HG02973 (cell line): ENCODE results near the gene KHNYN.
A peak's percentile ranks its signal among the peaks of the same experiment; 100 is the strongest.

Experiments
- ATAC-seq: cut with Tn5 transposase; IDR thresholded peaks from one replicate; pipeline ENCODE4 v1.9.1; 2021; ENCODE audit warnings: moderate library complexity; ENCODE audit not compliant: unreplicated experiment

The KHNYN gene

DNA sequence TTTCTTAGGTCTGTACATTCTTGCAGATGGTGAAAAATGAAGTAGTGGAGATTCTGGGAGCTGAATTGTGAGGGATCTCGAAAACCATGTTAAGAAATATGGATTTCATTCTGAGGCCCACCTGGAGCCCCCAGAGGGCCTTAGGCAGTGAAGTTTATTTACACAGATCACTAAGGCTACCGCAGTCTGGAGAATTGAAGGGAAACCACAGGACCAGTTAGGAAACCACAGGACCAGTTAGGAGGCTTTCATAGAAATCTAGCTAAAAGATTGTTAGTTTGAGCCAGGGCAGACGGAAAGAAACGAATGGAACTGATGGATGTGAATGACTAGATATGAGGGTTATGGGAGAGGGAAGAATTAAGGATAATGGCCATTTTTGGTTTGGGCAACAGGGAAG lies 7.5 kb upstream of the KHNYN start:
- ATAC-seq = no peak

DNA sequence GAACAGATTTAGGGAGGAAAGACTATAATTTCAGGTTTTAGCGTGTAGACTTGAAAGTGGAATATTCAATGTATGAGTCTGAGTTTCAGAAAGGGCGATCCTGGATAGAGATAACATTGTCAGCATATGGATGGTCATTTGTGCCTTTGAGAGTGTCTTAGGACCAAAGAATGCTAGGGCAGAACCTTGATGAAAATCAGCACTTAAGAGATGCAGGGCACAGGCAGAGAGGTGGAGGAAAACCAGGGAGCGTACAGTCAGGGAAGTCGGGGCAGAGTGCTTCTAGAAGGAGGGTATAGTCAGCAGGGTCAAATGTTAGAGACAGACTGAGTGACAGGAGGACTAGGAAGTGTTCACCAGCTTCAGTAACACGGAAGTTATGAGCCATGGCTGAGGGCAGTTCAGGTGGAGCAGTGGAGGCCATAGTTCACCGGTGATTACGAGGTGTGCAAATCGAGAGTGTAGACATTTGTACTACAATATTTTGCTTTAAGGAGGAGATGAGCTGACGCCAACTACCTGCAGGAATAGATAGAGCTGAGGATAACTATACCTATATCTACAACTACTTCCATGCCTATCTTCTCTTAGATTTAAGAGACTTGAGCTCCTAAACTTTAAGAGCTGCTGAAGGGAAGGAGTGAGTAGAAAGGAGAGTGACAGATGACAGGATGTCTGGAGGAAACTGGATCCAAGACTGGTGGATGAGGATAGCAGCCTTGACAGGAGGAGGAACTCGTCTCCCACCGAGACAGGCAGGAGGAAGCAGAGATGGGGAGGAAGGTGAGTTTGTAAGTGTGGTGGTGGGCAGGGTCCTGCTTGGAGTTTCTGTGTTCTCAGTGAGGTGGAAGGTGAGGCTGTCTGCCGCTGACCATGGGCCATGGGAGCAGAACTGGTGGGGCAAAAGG lies 6.8 kb upstream of the KHNYN start:
- no peak for ATAC-seq

DNA sequence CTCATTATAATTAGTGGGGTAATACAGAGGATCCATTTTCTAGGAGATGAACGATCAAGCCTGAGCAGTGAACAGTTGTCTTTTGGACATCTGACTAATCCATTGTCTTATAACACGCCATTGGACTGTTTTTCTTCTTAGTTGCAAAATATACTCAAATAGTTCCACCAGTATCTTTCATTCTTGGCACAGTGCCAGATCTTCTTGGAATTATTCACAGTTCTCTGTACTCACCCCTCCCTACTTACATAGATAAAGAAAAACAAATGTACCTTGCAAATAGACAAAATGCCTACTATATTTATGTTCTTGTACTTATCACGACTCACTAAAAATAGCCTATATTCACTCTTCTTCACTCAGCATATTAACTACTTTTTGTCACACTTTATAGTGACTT lies 4.0 kb upstream of the KHNYN start:
- no peak for ATAC-seq

DNA sequence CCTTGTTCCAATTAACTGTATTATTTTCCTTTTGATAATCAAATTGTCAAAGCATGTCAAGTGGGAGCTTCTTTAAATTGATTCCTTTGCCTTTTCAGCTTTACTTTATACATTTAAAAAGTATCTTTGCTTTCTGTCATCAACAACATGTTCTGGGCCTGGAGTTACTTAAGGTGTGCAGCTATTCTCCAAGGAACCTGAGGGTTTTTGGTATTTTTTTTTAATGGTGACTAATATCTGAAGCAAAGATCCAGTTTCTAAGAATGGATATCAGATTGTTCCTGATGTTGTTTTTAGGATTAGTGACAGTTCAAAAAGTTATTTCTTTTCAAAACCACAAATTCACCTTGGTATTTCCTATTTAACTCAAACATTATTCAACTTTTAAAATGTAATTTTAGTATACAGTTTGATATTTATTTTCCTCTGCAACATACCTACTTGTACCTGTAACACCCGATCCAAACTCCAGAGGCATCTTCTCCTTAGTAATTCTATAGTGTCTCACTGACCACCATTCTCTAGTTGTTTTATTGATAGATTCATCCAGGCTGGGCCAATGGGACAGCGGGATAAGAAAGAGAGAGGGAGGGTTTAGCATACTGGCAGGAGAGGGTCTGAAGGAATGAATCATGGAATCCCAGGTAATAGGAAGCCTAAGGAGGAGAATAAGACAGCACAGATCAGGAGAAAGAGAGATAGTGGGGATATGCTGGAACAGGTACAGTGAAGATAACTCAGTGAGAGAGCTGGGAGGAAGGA lies 3.4 kb upstream of the KHNYN start:
- ATAC-seq = no peak

DNA sequence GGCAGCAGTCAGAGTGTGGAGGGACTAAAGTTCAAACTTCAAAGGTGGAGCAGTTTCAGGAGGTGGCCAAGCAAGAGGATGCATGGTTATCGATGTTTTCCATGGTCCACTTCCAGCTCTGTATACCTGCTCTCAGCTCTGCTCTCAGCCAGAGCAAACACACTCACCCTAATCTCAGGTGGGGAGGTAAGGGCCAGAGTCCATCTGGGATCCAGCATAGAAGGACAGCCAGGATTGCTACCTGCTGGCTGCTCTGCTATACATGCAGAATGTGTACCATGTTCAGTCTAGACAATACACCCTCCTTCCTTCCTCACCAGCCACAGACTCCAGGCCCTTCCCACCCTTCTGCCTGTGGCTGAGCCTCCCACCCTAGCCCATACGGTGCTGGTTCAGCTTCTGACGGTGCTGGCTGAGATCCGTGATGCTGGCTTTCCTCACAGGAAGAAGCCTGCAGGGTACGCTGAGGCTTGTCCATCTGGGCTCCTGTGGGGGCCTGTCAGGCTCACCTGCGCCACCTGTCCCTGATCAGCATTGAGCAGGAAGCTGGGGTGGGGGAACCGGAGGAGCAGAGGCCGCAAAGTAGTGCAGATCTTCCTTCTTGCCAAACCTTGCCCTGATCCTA lies 2.7 kb upstream of the KHNYN start:
- ATAC-seq = no peak

DNA sequence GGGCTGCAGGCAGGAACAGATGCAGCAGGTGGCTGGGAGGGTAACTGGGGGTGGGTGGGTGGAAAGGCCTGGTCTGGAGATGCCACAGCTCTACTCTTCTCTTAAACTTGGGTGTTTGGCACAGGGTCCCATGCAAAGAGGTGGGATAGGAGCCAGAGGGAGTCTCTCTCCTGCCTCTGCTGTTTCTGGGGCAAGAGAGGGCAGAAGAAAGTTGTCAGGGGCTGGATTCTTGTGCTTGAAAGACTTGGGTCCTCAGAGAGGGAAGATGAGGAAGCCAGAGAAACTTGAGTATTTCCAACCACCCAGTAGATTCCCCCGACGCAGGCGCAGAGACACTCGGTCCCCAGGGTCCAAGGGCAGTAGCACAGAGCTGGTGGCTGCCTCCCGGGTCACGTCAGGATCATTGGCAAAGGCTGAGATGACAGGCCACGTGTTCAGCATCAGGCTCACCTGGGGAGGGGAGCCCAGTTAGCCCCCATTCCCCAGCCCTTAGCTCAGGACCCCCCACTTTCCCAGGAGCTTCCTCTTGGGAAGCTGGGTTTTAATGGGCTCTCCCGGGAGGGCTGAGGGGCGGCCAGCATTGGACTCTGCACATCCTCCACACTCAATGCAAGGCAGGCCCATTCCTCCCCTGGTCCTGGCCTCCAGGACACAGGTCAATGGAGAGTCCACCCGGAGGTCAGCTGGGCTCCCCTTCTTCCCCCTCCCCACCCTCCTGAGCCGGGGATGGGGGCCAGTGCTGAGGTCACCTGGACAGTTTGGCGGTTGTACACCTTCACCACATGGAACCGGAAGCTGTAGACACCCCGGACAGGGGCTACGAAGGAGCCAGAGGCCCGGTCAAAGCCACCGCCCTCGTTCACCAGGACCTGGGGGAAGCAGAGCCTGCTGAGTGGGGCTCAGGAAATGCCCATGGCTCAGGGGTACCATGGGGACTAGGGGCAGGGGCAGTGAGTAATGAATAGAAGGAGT lies 1.9 kb upstream of the KHNYN start:
- ATAC-seq = no peak

DNA sequence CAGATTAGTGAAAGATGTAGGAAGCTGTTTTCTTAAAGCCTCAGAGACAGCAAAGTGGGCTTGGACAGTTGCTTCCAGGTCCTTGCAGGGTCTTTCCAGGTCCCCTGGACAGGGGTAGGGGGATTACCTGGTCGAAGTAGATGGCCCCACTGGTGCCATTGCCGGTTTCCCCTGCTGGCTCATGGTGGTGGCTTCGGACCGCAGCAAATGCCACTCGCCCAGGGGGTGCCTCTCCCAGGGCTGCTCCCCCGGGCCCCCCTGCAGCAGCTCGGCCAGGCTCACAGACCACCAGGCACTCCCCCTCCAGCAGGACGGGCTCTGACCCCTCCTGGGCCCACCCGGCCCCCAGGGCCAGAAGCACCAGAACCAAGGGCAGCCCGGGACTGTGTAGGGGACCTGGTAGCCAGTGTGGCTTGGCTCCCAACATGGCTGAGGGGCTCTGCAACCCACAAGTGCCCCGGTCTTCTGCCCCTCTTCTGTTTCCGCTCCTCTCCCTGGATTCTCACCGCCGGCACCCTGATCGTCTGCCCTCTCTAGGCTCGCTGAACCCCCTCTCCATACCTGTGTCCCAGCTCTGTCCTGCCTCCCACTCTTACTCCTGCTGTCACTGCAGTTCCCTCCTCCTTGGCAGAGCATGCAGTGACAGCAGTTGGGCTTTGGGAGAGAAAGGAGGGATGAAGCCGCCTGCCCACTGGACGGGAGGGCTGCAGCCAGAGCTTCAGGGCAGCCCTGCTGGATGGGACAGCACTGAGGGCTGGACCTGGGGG lies 943 bp upstream of the KHNYN start:
- no peak for ATAC-seq

DNA sequence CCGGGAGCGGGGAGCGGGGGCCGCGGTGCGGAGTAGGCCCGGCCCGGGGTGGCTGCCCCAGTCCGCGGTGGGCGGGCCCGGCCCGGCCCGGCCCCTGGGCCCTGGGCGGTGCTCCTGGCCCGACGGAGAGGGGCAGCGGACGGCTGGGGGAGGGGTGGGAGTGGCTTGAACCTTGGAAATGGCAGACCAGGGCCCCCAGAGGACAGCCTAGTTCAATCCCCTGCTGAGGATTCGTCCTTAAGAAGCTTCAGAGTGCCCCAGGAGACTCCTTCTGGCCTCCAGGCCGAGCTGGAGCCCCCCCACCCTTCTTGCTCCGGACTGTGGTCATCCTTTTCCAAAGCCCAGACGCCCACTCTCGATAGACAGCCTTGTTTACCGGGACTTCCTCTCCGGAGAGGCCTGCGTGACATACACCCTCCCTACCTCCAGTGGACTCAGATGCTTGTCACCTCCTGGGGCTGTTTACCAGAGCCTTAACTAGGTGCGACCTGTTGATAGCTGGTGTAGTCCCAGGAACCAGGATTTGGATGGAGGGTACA lies 458 bp downstream of the KHNYN start:
- ATAC-seq = peak; percentile 43

DNA sequence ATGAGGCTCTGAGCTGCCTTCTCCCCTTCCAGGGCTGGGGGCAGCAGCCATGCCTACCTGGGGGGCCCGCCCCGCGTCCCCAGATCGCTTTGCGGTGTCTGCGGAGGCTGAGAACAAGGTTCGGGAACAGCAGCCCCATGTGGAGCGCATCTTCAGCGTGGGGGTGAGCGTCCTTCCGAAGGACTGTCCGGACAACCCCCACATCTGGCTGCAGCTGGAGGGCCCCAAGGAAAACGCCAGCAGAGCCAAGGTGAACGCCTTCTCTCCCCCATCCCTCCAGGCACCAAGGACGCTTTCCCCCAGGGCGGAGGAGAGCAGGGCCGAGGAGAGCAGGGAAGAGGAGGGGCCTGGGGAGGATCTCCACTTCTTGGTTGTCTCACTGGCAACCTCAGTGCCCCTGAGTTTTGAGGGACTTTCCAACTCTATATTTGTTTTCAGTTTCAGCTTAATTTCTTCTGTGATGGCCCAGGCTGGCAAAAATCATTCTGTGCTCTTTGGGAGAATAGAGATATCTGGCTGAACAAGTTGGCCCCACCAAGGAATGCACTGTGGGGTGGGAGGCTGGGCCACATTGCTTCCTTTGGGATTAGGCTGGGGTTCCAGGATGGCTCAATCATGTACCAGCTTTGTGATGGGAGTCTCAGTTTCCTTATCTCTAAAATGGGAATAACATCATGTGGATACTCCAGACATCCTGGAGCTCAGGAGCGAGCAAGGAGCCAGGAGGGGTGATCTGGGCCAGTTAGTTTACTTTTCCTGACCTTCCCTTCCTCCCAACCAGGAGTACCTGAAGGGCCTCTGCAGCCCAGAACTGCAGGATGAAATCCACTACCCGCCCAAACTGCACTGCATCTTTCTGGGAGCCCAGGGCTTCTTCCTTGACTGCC lies 1.2 kb downstream of the KHNYN start:
- ATAC-seq = peak; percentile 44

DNA sequence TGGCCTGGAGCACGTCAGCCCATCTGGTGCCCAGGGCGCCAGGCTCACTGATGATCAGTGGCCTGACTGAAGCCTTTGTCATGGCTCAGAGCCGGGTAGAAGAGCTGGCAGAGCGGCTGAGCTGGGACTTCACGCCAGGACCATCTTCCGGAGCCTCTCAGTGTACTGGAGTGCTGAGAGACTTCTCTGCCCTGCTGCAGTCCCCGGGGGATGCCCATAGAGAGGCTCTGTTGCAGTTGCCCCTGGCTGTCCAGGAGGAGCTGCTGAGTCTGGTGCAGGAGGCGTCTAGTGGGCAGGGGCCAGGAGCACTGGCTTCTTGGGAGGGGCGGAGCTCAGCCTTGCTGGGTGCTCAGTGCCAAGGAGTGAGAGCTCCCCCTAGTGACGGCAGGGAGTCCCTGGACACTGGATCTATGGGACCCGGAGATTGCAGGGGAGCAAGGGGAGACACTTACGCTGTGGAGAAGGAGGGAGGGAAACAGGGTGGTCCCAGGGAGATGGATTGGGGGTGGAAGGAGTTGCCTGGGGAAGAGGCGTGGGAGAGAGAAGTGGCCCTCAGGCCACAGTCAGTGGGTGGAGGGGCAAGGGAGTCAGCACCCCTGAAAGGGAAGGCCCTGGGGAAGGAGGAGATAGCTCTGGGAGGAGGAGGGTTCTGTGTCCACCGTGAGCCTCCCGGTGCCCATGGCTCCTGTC lies 2.0 kb downstream of the KHNYN start:
- ATAC-seq = peak; percentile 48

DNA sequence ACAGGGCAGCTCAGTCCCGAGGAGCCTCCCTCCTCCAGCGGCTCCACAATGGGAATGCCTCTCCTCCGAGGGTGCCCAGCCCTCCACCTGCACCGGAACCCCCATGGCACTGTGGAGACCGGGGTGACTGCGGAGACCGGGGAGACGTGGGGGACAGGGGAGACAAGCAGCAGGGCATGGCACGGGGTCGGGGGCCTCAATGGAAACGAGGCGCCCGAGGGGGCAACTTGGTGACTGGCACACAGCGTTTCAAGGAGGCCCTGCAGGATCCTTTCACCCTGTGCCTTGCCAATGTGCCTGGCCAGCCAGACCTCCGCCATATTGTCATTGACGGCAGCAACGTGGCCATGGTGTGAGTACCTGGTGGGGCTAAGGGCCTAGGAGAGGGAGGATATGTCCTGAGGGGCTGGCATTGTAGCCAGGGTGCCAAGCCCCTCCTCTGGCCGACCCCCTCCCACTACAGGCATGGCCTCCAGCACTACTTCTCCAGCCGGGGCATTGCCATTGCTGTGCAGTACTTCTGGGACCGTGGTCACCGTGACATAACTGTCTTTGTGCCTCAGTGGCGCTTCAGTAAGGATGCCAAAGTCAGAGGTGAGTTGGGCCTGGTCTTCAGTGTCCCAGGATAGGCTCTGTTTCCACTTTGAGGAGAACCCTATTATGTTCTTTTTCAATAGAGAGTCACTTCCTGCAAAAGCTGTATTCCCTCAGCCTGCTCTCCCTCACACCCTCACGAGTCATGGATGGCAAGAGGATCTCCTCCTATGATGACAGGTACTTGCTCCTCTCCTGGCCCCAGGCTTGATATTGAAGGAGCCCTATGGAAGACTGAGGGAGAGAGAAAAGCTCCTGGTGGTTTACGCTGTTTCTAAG lies 2.7 kb downstream of the KHNYN start:
- no peak for ATAC-seq

DNA sequence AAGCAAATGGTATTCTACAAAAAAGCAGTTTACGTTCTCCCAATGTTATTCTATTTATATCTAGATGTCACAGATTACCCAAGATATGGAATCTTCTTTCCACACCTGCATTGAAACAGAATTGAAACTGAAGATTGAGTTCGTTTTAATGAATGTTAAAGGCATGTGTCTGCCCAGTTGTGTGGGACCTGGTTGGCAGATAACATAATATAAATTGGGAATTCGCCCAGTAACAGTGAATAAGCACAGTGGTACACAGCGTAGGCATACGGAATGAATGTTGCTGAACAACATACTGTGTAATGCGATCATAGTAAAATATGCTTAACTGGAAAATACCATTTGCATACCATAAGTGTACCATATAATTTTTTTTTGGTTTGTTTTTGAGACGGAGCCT lies 4.3 kb downstream of the KHNYN start:
- no peak for ATAC-seq

DNA sequence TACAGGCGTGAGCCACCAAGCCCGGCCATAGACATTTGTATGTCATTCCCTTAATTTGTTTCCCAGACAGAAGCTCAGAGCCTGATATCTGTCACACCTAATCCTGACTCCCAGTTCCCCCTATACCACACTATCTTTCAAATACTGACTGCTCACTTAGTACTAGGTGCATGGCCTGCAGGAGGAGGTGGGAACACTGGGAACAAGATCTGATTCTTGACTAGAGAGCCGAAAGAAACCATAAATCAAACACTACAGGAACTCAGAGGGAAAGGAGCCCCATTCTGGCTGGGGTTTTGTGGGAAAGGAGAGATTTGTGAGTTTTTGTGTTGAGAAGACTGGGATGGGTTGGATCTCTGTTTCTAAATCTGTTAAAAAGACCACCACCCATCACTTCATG lies 4.9 kb downstream of the KHNYN start:
- no peak for ATAC-seq

DNA sequence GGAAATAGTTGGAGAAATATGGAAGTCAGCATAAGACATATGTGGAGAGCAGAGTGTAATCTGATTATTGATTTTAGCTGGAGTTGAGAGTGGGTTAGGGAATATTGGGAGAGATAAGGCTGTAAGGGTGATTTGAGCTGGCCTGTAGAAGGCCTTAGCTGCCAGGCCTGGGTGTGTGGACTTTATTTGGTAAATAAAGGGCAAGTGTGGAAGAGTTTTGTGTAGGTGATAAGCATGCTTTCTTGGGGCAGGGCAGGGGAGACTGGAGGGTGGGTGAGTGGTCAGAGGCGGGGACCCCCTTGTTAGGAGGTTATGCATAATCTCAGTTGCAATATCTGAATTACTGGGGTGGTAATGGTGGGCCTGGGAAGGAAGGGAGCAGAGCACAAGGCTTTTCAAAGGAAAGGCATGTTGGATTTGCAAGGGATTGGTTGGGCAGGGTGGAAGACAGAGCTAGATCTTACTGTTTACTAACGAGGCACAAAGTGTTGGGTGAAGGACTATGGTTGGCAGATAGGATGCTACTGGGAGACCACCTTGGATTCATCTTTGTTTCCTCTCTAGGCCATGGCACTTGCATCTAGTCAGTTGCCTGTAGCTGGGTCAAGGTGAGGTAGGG lies 5.5 kb downstream of the KHNYN start:
- no peak for ATAC-seq

DNA sequence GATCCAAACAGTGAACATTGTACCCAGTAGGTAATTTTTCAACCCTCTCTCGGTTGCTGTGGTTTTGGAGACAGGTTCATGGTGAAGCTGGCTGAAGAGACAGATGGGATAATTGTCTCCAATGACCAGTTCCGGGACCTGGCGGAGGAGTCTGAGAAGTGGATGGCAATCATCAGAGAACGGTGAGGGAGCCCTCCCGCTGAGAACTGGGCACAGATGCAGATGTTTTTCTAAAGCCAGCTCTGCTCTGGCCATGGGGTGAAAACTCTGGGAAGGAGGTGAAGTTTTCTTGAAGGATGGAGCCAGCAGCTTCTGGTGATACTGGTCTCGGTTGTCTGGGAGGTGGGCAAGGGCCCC lies 6.2 kb downstream of the KHNYN start:
- no peak for ATAC-seq

DNA sequence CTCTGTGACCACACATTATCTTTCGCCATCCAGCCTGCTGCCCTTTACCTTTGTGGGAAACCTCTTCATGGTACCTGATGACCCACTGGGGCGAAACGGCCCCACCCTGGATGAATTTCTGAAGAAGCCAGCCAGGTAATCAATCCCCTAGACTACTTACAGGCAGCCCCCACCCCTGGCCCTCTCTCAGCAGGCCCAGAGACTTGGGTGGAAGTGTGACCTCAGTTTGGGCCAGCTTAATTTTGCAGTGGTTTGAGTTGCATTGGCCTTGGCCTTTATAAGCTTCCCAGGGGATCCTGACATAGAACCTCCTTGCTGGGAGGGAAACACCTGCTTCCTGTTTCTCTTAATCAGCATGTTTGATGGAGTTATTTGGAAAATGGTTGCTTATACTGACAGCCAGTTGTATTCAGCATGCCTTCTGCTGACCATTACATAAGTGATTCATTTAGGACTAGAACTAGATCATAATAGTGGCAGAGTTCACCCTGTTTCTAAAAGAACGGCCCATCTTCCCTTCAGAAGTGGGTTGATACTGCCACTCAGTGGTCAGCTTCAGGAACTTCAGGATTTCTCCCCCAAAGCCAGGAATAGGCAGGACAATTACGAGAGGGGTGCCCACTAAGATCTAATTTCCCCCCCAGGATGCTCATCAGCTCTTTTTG lies 6.7 kb downstream of the KHNYN start:
- ATAC-seq = peak; percentile 39
